Pancreas (tissue), 10 donors: ENCODE data around the gene VGLL4. TPM values are rescaled to one million over a fixed set of nuclear protein-coding genes. Genes with fewer than 3 reads are reported as not detected.
"Not testable (repeated sequence)": the region's sequence is repeated elsewhere in the genome, so short reads cannot be mapped to it uniquely, and the experiment has no call there.

Source experiments
- ATAC-seq, 4 donors: fragments of 200-7000 bp; cut with Tn5 transposase; one replicate each; pipeline versions ENCODE4 v1.8.0 to v1.9.1; 2020; ENCODE audit warnings: mild to moderate bottlenecking in 4 of 4, moderate library complexity in 4 of 4
- DNase-seq, 6 donors: peaks; one replicate each; pipeline ENCODE4 v3.0.0-alpha.2; 2020
- FAIRE-seq: peaks from 2 replicates; lab custom pipeline; 2012; peaks lifted over from hg19 to GRCh38; lab: Jason Lieb, UNC
- H3K27ac ChIP-seq, 4 donors: fragments of 200-600 bp; sonication (generic); 1 replicate in 3 of 4; 2 replicates in 1 of 4; pipeline versions ENCODE4 v1.5.0 to v1.8.0; 2020
- H3K27me3 ChIP-seq, 4 donors: fragments of 200-600 bp; one replicate each; pipeline ENCODE4 v1.8.0; 2021
- H3K36me3 ChIP-seq, 3 donors: fragments of 200-600 bp; sonication (generic) in 1 of 3; one replicate each; pipeline versions ENCODE4 v1.5.0 to v1.8.0; 2020 to 2021
- H3K4me1 ChIP-seq, 3 donors: fragments of 200-600 bp; one replicate each; pipeline ENCODE4 v1.8.0; 2021
- H3K4me3 ChIP-seq, 4 donors: fragments of 200-600 bp; sonication (generic) in 2 of 4; one replicate each; pipeline versions ENCODE4 v1.5.0 to v1.8.0; 2020 to 2021
- H3K9me3 ChIP-seq, 4 donors: fragments of 200-600 bp; one replicate each; pipeline ENCODE4 v1.8.0; 2021
- CTCF ChIP-seq, 4 donors: fragments of 200-600 bp; sonication (generic) in 3 of 4; IDR thresholded peaks; one replicate each; pipeline versions ENCODE4 v1.5.0 to v1.8.0; 2021; ENCODE audit warnings: antibody characterized with exemption in 4 of 4
- WGBS, 2 donors: extraction: QIAGEN DNeasy Blood & Tissue Kit; methylation state at CpG; one replicate each; pipeline ENCODE4 v1.1.7; 2013; 5-methylcytosine and 5-hydroxymethylcytosine counted together
- intact Hi-C, 3 donors: fragments of 100-400 bp; cut with DNase I; formaldehyde crosslinking; loops; one replicate each; pipeline versions ENCODE4 v1.11.1 to v1.14.2; 2022
- polyA plus RNA-seq, 2 donors: library from polyadenylated mRNA; stranded (reverse); fragments of 200-250 nt; gene quantifications; one replicate each; pipeline ENCODE4 v1.2.3, GENCODE V29; 2013
- total RNA-seq, 6 donors: library from RNA; stranded (reverse); fragmentation: NEBNext Ultra II Directional in 4 of 6; extraction: Animal tissue kit (Norgen Biotek cat#: 25700) in 4 of 6; gene quantifications; one replicate each; pipeline versions ENCODE4 v1.2.1 to v1.2.4, GENCODE V29; 2021 to 2023
- donor health status: healthy with polysubstance abuse.
- donor health status: DM: no; HTN: no; CAD: no; lungs with moderate emphysema.
- donor health status: DM: no; HTN: no; CAD: no.
- donor health status: control.
- donor health status: control.
- donor health status: Bipolar disorder and iron deficiency.
- donor health status: DM: yes; HTN: yes; CAD: no.
- donor health status: DM: no; HTN: no; CAD: no.
- donor health status: DM: no; HTN: no; CAD: no.
- donor health status: DM: yes; HTN: yes; CAD: no.

The VGLL4 gene
- total and polyA plus RNA-seq, 8 donors, result 17.3 to 47.8 (median 22.0) TPM

DNA sequence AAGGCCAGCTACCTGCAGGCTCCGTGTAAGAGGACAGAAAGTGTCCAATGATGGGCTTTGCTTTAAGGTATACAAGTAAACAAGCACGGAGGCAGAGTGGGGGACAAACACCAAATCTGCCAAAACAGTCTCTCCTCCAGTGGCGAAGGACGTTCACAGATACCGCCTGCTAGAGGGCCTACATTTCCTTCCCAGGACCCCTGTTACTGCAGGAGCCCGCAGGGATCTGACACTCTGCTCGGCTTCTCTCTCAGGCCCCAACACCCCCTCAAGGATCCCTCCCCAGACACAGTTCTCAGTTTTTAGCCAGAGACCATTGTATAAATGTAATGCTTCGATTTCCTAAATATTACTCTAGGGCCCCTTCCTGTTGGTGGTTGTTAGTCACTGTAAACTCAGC is 46.0 kb upstream of the VGLL4 start:
- no peaks in the 10 kb centered on the region for H3K36me3 ChIP-seq
- 87 to 91% methylated on average over 8 of the region's 8 CpGs for WGBS, 2 donors
- no peaks in the 10 kb centered on the region for H3K9me3 ChIP-seq
- FAIRE-seq (no peak), DNase-seq (no peak), ATAC-seq (no peak)
- H3K4me3 ChIP-seq, result no peak overlapping the region
- H3K4me1 ChIP-seq, result peaks cover 8 to 18% (median 11%) of the 10 kb centered on the region in 3 donors
- H3K27me3 ChIP-seq, result no peaks in the 10 kb centered on the region
- no peak overlapping the region for H3K27ac ChIP-seq
- intact Hi-C loops, result no loop called here
- no peak for TF ChIP-seq CTCF (IDR thresholded peaks at IDR 0.05)

GRCh38 chr3:11684980-11685379 is 41.3 kb upstream of the VGLL4 start:
- H3K9me3 ChIP-seq, H3K27me3 ChIP-seq, FAIRE-seq, DNase-seq, H3K4me1 ChIP-seq, H3K4me3 ChIP-seq, H3K27ac ChIP-seq, H3K36me3 ChIP-seq, ATAC-seq, intact Hi-C loops: not testable (repeated sequence)
- WGBS, 2 donors, result 97 to 99% methylated on average over 6 of the region's 6 CpGs

DNA sequence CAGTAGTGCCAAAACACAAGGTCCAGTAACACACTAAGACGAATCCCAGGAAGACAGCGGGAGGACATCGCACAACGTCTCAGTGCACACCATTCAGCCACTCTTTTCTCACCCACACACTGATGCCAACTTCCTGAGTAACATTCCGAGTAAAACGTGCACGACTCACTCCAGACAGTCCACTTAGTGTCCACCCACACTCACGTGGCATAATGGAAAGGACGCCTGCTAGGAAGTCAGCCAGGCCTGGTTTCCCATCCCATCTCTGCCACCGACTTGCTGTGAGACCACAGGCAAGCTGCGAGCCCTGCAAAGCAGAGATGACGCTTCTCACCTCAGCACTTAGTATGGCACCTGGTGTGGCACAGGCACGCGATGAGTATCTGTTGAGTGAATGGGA is 36.8 kb upstream of the VGLL4 start:
- ATAC-seq (no peak), DNase-seq (no peak), FAIRE-seq (no peak)
- WGBS, 2 donors, result 79 to 85% methylated on average over 14 of the region's 14 CpGs
- no peak for TF ChIP-seq CTCF (IDR thresholded peaks at IDR 0.05)
- intact Hi-C loops, result no loop called here
- H3K4me3 ChIP-seq, result no peak overlapping the region
- H3K36me3 ChIP-seq, result no peaks in the 10 kb centered on the region
- no peak overlapping the region for H3K27ac ChIP-seq
- peaks cover 3 to 4% (median 4%) of the 10 kb centered on the region in 3 donors for H3K4me1 ChIP-seq
- no peaks in the 10 kb centered on the region for H3K27me3 ChIP-seq
- no peaks in the 10 kb centered on the region for H3K9me3 ChIP-seq

- H3K36me3 ChIP-seq, result no peaks in the 10 kb centered on the region
- DNase-seq (no peak), ATAC-seq (no peak), FAIRE-seq (no peak)
- TF ChIP-seq CTCF (IDR thresholded peaks at IDR 0.05), result no peak
- no peaks in the 10 kb centered on the region for H3K9me3 ChIP-seq
- H3K4me1 ChIP-seq, result peaks cover 3 to 6% (median 4%) of the 10 kb centered on the region in 3 donors
- intact Hi-C loops, result no loop called here
- WGBS, 2 donors, result 92 to 94% methylated on average over 5 of the region's 5 CpGs
- no peak overlapping the region for H3K4me3 ChIP-seq
- no peaks in the 10 kb centered on the region for H3K27me3 ChIP-seq
- H3K27ac ChIP-seq, result no peak overlapping the region
Measured at GRCh38 chr3:11679964-11680363, 36.2 kb upstream of the VGLL4 start.

DNA sequence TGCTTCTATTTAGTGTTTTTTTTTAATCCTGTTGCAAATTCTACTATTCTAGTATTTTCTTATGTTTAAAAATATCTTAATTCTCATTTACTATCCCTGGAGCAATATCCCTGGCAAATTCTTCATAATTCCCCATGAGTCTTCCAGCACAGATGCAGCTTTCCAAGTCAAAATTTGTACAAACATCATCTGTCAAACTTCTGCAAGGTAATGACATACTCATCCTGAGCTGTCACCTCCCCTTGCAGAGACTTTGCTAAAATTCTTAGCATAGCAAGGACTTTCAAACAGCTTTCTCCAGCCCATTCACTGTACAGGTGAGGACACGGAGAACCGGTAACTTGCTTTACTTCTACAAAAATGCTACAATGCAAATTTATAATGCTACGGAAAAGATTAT is 28.6 kb upstream of the VGLL4 start:
- FAIRE-seq (no peak), DNase-seq (no peak), ATAC-seq (peak in 1 of 4 donors; percentile 11)
- no peak for TF ChIP-seq CTCF (IDR thresholded peaks at IDR 0.05)
- Histone ChIP-seq H3K4me3 (no peak overlapping the region), H3K27ac (peak overlapping the region in 1 of 4 donors; percentile 81), H3K4me1 (peaks cover 11 to 32% (median 19%) of the 10 kb centered on the region in 3 donors), H3K36me3 (no peaks in the 10 kb centered on the region), H3K27me3 (no peaks in the 10 kb centered on the region), H3K9me3 (no peaks in the 10 kb centered on the region)
- intact Hi-C loops, result no loop called here
- WGBS, 2 donors, result 37 to 40% methylated on average over 3 of the region's 3 CpGs
